DOHH2 (cell line): ENCODE results near the gene ABCC6.
"Not testable (repeated sequence)": the region's sequence is repeated elsewhere in the genome, so short reads cannot be mapped to it uniquely, and the experiment has no call there.

ENCODE experiments used
- EZH2phosphoT487 ChIP-seq: fragments of 200-600 bp; sonication (generic); IDR thresholded peaks from 2 replicates; pipeline ENCODE4 v1.6.1; 2017; ENCODE audit warnings: borderline replicate concordance, mild to moderate bottlenecking, antibody characterized with exemption, low read length, moderate library complexity, mixed read lengths
- TF ChIP-seq, protein P1 (sequence below): fragments of 200-600 bp; sonication (generic); IDR thresholded peaks from one replicate; pipeline ENCODE4 v1.5.1; 2014; ENCODE audit warnings: antibody characterized with exemption, mild to moderate bottlenecking, low read depth, low read length; ENCODE audit not compliant: poor library complexity, severe bottlenecking

DNA sequence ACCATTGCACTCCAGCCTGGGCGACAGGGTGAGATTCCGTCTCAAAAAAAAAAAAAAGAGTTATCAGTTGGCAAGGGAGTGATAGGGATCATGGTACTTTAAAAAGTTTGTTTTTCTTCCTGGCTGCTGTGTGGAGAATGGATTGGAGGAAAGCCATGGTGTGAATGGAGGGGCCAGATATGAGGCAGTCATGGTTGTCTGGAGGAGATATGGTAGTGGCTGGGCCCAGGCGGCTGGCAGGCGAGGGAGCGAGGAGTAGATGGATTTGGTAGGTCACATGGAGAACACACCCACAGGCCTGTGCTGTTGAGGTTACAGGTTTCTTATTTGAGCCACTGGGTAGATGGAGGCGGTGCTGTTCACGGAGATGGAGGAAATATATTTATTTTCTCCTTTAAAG lies 35.5 kb upstream of the ABCC6 start:
- TF ChIP-seq, protein P1, sequence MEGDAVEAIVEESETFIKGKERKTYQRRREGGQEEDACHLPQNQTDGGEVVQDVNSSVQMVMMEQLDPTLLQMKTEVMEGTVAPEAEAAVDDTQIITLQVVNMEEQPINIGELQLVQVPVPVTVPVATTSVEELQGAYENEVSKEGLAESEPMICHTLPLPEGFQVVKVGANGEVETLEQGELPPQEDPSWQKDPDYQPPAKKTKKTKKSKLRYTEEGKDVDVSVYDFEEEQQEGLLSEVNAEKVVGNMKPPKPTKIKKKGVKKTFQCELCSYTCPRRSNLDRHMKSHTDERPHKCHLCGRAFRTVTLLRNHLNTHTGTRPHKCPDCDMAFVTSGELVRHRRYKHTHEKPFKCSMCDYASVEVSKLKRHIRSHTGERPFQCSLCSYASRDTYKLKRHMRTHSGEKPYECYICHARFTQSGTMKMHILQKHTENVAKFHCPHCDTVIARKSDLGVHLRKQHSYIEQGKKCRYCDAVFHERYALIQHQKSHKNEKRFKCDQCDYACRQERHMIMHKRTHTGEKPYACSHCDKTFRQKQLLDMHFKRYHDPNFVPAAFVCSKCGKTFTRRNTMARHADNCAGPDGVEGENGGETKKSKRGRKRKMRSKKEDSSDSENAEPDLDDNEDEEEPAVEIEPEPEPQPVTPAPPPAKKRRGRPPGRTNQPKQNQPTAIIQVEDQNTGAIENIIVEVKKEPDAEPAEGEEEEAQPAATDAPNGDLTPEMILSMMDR: not testable (repeated sequence)
- not testable (repeated sequence) for TF ChIP-seq EZH2phosphoT487
